Vagina (tissue), 2 donors: ENCODE data around the gene RUNX3. TPM values are rescaled to one million over a fixed set of nuclear protein-coding genes. Genes with fewer than 3 reads are reported as not detected.

Experiments used
- DNase-seq, 2 donors: peaks; one replicate each; pipeline ENCODE4 v3.0.0-alpha.2; 2017; ENCODE audit errors: extremely low spot score in 2 of 2
- H3K27ac ChIP-seq: fragments of 200-600 bp; sonication (generic); one replicate; pipeline ENCODE4 v1.5.1; 2019
- H3K27me3 ChIP-seq: fragments of 200-600 bp; sonication (generic); one replicate; pipeline ENCODE4 v1.5.1; 2019
- H3K36me3 ChIP-seq, 2 donors: fragments of 200-600 bp; sonication (generic); one replicate each; pipeline ENCODE4 v1.5.1; 2017 to 2019
- H3K4me1 ChIP-seq: fragments of 200-600 bp; sonication (generic); one replicate; pipeline ENCODE4 v1.5.1; 2019
- H3K4me3 ChIP-seq, 2 donors: fragments of 200-600 bp; sonication (generic); 1 replicate in 1 of 2; 2 replicates in 1 of 2; pipeline ENCODE4 v1.5.1; 2016 to 2019
- H3K9me3 ChIP-seq: fragments of 200-600 bp; sonication (generic); one replicate; pipeline ENCODE4 v1.5.1; 2019
- POLR2A ChIP-seq, 2 donors: fragments of 450-650 bp; IDR thresholded peaks; one replicate each; pipeline ENCODE4 v1.6.1; 2017; ENCODE audit warnings: antibody characterized with exemption in 2 of 2, mild to moderate bottlenecking in 2 of 2, moderate library complexity in 2 of 2
- POLR2AphosphoS5 ChIP-seq, 2 donors: sonication (generic); formaldehyde crosslinking; IDR thresholded peaks; one replicate each; pipeline ENCODE4 v1.9.0; 2017; ENCODE audit warnings: antibody characterized with exemption in 2 of 2, mild to moderate bottlenecking in 2 of 2, low read depth in 1 of 2; ENCODE audit not compliant: insufficient read depth in 1 of 2
- intact Hi-C: fragments of 100-400 bp; cut with DNase I; formaldehyde crosslinking; loops from one replicate; pipeline ENCODE4 v1.15.1; 2023
- total RNA-seq: library from RNA; depleted of rRNA; stranded (reverse); fragments of >200 nt; gene quantifications from one replicate; pipeline ENCODE4 v1.2.3, GENCODE V29; 2016
- TF ChIP-seq, protein P1 (sequence below), 3 experiments: fragments of 450-650 bp in 2 of 3; fragments of 200-600 bp in 1 of 3; sonication (generic) in 1 of 3; IDR thresholded peaks; one replicate each; pipeline ENCODE4 v1.5.1; 2017 to 2019; ENCODE audit warnings: antibody characterized with exemption in 3 of 3, mild to moderate bottlenecking in 2 of 3, moderate library complexity in 2 of 3

RUNX3 gene
- total RNA-seq, 1 donor from 2014 or later, result 4.2 TPM

DNA sequence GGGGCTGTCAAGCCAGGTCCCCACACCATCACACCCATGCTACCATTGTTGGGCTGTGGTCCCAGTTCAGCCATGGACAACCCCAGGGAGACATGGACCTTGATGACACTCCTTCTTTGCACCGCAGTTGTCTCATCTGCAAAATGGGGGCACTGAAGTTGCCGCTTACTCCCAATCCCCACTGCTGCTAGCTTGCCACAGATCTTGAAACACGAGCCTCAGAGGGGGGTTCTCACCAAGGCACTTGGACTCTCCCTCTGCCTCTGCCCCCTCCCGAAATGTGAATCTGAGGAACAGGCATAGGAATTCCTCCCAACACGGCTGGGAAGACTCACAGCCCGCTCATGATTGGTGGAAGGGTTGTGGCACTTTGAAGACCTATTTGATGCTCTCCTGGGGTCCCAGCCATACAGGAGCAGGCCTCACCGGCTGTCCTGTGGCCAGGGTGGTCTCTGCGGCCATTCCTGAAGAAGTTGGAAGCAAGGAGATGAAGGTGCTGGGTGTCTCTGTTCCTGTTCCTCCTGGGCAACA lies 31.1 kb downstream of the RUNX3 start:
- TF ChIP-seq, protein P1, sequence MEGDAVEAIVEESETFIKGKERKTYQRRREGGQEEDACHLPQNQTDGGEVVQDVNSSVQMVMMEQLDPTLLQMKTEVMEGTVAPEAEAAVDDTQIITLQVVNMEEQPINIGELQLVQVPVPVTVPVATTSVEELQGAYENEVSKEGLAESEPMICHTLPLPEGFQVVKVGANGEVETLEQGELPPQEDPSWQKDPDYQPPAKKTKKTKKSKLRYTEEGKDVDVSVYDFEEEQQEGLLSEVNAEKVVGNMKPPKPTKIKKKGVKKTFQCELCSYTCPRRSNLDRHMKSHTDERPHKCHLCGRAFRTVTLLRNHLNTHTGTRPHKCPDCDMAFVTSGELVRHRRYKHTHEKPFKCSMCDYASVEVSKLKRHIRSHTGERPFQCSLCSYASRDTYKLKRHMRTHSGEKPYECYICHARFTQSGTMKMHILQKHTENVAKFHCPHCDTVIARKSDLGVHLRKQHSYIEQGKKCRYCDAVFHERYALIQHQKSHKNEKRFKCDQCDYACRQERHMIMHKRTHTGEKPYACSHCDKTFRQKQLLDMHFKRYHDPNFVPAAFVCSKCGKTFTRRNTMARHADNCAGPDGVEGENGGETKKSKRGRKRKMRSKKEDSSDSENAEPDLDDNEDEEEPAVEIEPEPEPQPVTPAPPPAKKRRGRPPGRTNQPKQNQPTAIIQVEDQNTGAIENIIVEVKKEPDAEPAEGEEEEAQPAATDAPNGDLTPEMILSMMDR (IDR thresholded peaks at IDR 0.05), result no peak
- TF ChIP-seq POLR2A (IDR thresholded peaks at IDR 0.05) (no peak), POLR2AphosphoS5 (IDR thresholded peaks at IDR 0.05; ENCODE audit: insufficient read depth in 1 of 2, low read depth in 1 of 2) (no peak)
- intact Hi-C loops, result no loop called here
- Histone ChIP-seq H3K27ac (no peak overlapping the region), H3K27me3 (no peaks in the 10 kb centered on the region), H3K36me3 (no peaks in the 10 kb centered on the region), H3K4me3 (no peak overlapping the region), H3K9me3 (no peaks in the 10 kb centered on the region), H3K4me1 (no peaks in the 10 kb centered on the region)
- DNase-seq, result peak in 1 of 2 donors; percentile 79

DNA sequence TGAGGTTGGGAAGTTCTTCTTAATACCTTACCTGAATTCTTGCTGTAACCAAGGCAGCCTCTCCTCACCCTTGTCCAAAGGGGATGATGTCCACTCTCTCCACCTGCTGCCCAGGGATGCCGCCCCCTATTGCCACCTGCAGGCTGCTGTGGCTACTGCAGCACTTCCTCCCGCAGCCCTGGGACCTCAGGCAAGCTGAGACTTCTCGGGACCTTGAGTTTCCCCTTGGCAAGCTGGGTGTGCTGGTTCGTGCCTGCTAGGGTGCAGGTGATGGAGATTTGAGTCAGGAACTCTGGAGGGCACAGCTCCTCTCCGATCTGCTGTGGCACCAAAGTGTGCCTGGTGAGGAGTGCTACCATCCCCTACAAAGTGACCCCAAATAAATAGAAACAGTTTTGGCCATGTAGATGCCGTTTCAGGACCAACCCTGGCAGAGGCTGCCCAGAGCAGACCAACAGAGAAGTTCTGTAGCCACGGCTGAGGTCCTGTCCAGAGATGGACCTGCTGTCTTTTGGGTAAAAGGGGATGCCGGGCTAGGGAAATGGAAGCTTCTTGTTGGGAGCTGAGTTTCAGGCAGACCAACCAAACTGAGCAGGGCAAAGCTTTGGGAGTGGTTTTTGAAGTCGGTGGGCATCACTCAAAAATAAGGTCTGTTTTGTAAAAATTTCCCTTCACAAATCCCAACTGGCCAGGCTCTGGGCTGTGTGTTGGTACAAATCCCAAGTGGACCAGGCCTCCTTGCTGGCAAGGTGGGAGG lies 31.7 kb downstream of the RUNX3 start:
- H3K27me3 ChIP-seq, result no peaks in the 10 kb centered on the region
- DNase-seq, result no peak

GRCh38 chr1:24897263-24898151 lies 32.6 kb downstream of the RUNX3 start:
- TF ChIP-seq, protein P1 (IDR thresholded peaks at IDR 0.05), result no peak
- no peak for TF ChIP-seq POLR2A (IDR thresholded peaks at IDR 0.05)
- no peak for TF ChIP-seq POLR2AphosphoS5 (IDR thresholded peaks at IDR 0.05; ENCODE audit: insufficient read depth in 1 of 2, low read depth in 1 of 2)
- H3K4me1 ChIP-seq, result no peaks in the 10 kb centered on the region
- H3K27ac ChIP-seq, result no peak overlapping the region
- no peaks in the 10 kb centered on the region for H3K9me3 ChIP-seq
- H3K27me3 ChIP-seq, result no peaks in the 10 kb centered on the region
- intact Hi-C loops, result no loop called here
- peak in 1 of 2 donors; percentile 93 for DNase-seq
- no peak overlapping the region for H3K4me3 ChIP-seq
- no peaks in the 10 kb centered on the region for H3K36me3 ChIP-seq

More for the DNA sequence above, 31.7 kb downstream of the RUNX3 start:
- Histone ChIP-seq H3K36me3 (no peaks in the 10 kb centered on the region), H3K9me3 (no peaks in the 10 kb centered on the region), H3K27ac (no peak overlapping the region), H3K4me3 (no peak overlapping the region), H3K4me1 (no peaks in the 10 kb centered on the region)
- TF ChIP-seq, protein P1 (IDR thresholded peaks at IDR 0.05), result peak in 2 of 3 experiments; percentile 18 to 29
- no peak for TF ChIP-seq POLR2AphosphoS5 (IDR thresholded peaks at IDR 0.05; ENCODE audit: insufficient read depth in 1 of 2, low read depth in 1 of 2)
- TF ChIP-seq POLR2A (IDR thresholded peaks at IDR 0.05), result no peak
- intact Hi-C loops, result no loop called here

DNA sequence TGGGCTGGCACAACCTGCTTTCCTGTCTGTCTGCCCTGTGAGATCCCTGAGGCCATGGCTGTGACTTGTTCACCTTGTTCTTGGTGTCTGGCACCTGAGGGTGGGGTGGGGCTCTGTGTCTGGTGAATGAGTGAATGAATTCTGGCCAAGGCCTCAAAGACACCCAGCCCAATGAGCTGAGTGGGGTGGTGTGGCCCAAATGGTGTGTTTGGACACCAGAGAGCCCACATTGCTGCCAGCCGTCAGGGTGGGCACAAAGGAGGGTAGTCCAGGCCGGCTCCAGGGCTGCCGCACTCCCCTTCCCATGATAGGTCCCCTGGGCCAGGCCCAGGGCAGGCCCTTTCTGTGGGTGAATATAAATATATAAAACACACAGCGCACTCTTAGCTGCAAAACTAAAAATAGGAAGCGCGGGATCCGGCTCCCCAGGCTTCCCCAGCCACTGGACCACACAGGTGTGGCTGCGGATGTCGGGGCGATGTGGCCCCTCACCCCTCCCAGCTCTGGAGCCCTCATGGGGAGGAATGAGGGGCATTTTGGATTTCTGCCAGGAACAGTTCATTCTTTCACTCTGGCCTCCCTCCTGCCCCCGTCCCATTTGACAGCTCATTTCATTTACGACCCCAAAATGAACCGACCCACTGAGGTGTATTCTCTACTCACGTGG lies 33.3 kb downstream of the RUNX3 start:
- Histone ChIP-seq H3K4me3 (no peak overlapping the region), H3K36me3 (no peaks in the 10 kb centered on the region), H3K27ac (no peak overlapping the region), H3K4me1 (no peaks in the 10 kb centered on the region), H3K9me3 (no peaks in the 10 kb centered on the region), H3K27me3 (no peaks in the 10 kb centered on the region)
- intact Hi-C loops, result no loop called here
- no peak for DNase-seq
- no peak for TF ChIP-seq POLR2A (IDR thresholded peaks at IDR 0.05)

DNA sequence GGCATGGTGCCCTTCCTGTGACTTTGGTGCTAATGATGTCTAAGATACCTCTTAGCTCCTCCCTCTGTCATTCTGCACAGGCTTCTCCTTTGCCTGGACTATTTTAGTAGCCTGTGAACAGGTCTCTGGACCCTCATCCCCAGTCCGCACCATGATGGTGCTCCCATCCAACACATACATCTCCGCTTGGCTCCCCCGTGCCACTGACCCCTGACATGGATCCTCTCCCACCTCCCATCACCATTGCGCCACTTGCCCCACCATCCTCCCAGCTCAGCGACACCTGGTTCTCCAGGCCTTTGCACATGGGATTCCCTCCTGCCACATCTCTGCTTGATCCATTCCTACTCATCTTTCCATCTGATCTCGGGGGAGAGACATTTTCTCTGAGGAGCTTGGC lies 33.9 kb downstream of the RUNX3 start:
- Histone ChIP-seq H3K9me3 (no peaks in the 10 kb centered on the region), H3K4me1 (no peaks in the 10 kb centered on the region), H3K4me3 (no peak overlapping the region), H3K27me3 (no peaks in the 10 kb centered on the region), H3K27ac (no peak overlapping the region), H3K36me3 (no peaks in the 10 kb centered on the region)
- TF ChIP-seq, protein P1 (IDR thresholded peaks at IDR 0.05), result no peak
- DNase-seq, result no peak
- intact Hi-C loops, result no loop called here
